Hepatocyte (in vitro differentiated cells): Measurements from ENCODE around the gene TBX5.

ENCODE experiments used
- CTCF ChIP-seq: fragments of 200-600 bp; sonication (generic); IDR thresholded peaks from 2 replicates; pipeline ENCODE4 v1.5.1; 2016; ENCODE audit warnings: antibody characterized with exemption, mild to moderate bottlenecking; ENCODE audit not compliant: poor library complexity
- EZH2 ChIP-seq: fragments of 200-600 bp; sonication (generic); IDR thresholded peaks from 2 replicates; pipeline ENCODE4 v1.6.1; 2016; ENCODE audit warnings: antibody characterized with exemption, mild to moderate bottlenecking, borderline replicate concordance

GRCh38 chr12:114441545-114441944, 35.6 kb upstream of the TBX5 start:
- TF ChIP-seq EZH2 (no peak), CTCF (no peak)
